K562 (cell line): Measurements from ENCODE around the gene GNPTAB. TPM values are rescaled to one million over a fixed set of nuclear protein-coding genes. Genes with fewer than 3 reads are reported as not detected.

ENCODE experiments used
- ESRRB ChIP-seq: fragments of 250-450 bp; sonication (Bioruptor Pico); IDR thresholded peaks from 2 replicates; pipeline ENCODE4 v1.5.0; 2020; ENCODE audit warnings: mild to moderate bottlenecking, moderate library complexity, borderline replicate concordance
- FOXK1 ChIP-seq: sonication (generic); formaldehyde crosslinking; IDR thresholded peaks from 2 replicates; pipeline ENCODE4 v1.8.0; 2022; ENCODE audit warnings: missing genetic modification reagents, mild to moderate bottlenecking, borderline replicate concordance
- KAT8 ChIP-seq: fragments of 450-650 bp; IDR thresholded peaks from 2 replicates; pipeline ENCODE4 v1.6.1; 2016; ENCODE audit warnings: low read depth, mild to moderate bottlenecking
- MEF2D ChIP-seq: conservative IDR thresholded peaks from 2 replicates; pipeline ENCODE4 v1.6.1; 2016; ENCODE audit warnings: low read depth, missing genetic modification characterization, missing compliant biosample characterization
- SP1 ChIP-seq: sonication (generic); formaldehyde crosslinking; IDR thresholded peaks from 2 replicates; pipeline ENCODE4 v1.8.1; 2022; ENCODE audit warnings: mild to moderate bottlenecking, missing genetic modification reagents
- polyA plus RNA-seq, 8 experiments: library from polyadenylated mRNA; depleted of rRNA in 4 of 8; stranded (reverse) in 5 of 8; unstranded in 3 of 8; fragments of >200 nt; fragmentation: Nextera tagmentation in 2 of 8; fragmentation: Illumina TruSeq in 1 of 8; extraction: Ambion mirVana in 2 of 8; extraction: Trizol in 1 of 8; gene quantifications; 2 replicates each; pipeline versions ENCODE4 v1.2.1 to v1.2.3, GENCODE V29; 2011 to 2014; ENCODE audit warnings: inconsistent platforms in 1 of 8, missing spikeins in 1 of 8
- total RNA-seq, 7 experiments: library from RNA; depleted of rRNA in 6 of 7; stranded (reverse); fragments of >200 nt in 6 of 7; fragmentation: Illumina TruSeq in 2 of 7; extraction: Trizol in 2 of 7; gene quantifications; 2 replicates each; pipeline versions ENCODE4 v1.2.1 to v1.2.3, GENCODE V29; 2011 to 2021; ENCODE audit warnings: low replicate concordance in 1 of 7
- TF ChIP-seq, protein P1 (sequence below): fragments of 250-450 bp; sonication (Bioruptor Pico); IDR thresholded peaks from 2 replicates; pipeline ENCODE4 v1.5.1; 2021; ENCODE audit warnings: mild to moderate bottlenecking
- TF ChIP-seq, protein P2 (sequence below): fragments of 450-650 bp; IDR thresholded peaks from 2 replicates; pipeline ENCODE4 v1.6.1; 2016; ENCODE audit warnings: mild to moderate bottlenecking, moderate library complexity
- TF ChIP-seq, protein P3 (sequence below), 2 experiments: fragments of 250-450 bp in 1 of 2; fragments of 450-650 bp in 1 of 2; sonication (Bioruptor Pico) in 1 of 2; IDR thresholded peaks; 2 replicates each; pipeline versions ENCODE4 v1.6.1 to v1.8.0; 2016 to 2021; ENCODE audit warnings: mild to moderate bottlenecking in 2 of 2, moderate library complexity in 2 of 2, missing compliant biosample characterization in 1 of 2, missing genetic modification characterization in 1 of 2

GNPTAB gene
- total and polyA plus RNA-seq, 9 of the 15 experiments (the other 6 are each of a cell fraction or from before 2014, with no cell fraction given): 5.9 to 23.2 (median 19.3) TPM

- TF ChIP-seq, protein P1, sequence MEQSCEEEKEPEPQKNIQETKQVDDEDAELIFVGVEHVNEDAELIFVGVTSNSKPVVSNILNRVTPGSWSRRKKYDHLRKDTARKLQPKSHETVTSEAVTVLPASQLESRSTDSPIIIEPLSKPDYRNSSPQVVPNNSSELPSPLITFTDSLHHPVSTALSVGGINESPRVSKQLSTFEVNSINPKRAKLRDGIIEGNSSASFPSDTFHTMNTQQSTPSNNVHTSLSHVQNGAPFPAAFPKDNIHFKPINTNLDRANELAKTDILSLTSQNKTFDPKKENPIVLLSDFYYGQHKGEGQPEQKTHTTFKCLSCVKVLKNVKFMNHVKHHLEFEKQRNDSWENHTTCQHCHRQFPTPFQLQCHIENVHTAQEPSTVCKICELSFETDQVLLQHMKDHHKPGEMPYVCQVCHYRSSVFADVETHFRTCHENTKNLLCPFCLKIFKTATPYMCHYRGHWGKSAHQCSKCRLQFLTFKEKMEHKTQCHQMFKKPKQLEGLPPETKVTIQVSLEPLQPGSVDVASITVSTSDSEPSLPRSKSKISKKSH (CRISPR knock-in tag): no peak
- TF ChIP-seq, protein P2, sequence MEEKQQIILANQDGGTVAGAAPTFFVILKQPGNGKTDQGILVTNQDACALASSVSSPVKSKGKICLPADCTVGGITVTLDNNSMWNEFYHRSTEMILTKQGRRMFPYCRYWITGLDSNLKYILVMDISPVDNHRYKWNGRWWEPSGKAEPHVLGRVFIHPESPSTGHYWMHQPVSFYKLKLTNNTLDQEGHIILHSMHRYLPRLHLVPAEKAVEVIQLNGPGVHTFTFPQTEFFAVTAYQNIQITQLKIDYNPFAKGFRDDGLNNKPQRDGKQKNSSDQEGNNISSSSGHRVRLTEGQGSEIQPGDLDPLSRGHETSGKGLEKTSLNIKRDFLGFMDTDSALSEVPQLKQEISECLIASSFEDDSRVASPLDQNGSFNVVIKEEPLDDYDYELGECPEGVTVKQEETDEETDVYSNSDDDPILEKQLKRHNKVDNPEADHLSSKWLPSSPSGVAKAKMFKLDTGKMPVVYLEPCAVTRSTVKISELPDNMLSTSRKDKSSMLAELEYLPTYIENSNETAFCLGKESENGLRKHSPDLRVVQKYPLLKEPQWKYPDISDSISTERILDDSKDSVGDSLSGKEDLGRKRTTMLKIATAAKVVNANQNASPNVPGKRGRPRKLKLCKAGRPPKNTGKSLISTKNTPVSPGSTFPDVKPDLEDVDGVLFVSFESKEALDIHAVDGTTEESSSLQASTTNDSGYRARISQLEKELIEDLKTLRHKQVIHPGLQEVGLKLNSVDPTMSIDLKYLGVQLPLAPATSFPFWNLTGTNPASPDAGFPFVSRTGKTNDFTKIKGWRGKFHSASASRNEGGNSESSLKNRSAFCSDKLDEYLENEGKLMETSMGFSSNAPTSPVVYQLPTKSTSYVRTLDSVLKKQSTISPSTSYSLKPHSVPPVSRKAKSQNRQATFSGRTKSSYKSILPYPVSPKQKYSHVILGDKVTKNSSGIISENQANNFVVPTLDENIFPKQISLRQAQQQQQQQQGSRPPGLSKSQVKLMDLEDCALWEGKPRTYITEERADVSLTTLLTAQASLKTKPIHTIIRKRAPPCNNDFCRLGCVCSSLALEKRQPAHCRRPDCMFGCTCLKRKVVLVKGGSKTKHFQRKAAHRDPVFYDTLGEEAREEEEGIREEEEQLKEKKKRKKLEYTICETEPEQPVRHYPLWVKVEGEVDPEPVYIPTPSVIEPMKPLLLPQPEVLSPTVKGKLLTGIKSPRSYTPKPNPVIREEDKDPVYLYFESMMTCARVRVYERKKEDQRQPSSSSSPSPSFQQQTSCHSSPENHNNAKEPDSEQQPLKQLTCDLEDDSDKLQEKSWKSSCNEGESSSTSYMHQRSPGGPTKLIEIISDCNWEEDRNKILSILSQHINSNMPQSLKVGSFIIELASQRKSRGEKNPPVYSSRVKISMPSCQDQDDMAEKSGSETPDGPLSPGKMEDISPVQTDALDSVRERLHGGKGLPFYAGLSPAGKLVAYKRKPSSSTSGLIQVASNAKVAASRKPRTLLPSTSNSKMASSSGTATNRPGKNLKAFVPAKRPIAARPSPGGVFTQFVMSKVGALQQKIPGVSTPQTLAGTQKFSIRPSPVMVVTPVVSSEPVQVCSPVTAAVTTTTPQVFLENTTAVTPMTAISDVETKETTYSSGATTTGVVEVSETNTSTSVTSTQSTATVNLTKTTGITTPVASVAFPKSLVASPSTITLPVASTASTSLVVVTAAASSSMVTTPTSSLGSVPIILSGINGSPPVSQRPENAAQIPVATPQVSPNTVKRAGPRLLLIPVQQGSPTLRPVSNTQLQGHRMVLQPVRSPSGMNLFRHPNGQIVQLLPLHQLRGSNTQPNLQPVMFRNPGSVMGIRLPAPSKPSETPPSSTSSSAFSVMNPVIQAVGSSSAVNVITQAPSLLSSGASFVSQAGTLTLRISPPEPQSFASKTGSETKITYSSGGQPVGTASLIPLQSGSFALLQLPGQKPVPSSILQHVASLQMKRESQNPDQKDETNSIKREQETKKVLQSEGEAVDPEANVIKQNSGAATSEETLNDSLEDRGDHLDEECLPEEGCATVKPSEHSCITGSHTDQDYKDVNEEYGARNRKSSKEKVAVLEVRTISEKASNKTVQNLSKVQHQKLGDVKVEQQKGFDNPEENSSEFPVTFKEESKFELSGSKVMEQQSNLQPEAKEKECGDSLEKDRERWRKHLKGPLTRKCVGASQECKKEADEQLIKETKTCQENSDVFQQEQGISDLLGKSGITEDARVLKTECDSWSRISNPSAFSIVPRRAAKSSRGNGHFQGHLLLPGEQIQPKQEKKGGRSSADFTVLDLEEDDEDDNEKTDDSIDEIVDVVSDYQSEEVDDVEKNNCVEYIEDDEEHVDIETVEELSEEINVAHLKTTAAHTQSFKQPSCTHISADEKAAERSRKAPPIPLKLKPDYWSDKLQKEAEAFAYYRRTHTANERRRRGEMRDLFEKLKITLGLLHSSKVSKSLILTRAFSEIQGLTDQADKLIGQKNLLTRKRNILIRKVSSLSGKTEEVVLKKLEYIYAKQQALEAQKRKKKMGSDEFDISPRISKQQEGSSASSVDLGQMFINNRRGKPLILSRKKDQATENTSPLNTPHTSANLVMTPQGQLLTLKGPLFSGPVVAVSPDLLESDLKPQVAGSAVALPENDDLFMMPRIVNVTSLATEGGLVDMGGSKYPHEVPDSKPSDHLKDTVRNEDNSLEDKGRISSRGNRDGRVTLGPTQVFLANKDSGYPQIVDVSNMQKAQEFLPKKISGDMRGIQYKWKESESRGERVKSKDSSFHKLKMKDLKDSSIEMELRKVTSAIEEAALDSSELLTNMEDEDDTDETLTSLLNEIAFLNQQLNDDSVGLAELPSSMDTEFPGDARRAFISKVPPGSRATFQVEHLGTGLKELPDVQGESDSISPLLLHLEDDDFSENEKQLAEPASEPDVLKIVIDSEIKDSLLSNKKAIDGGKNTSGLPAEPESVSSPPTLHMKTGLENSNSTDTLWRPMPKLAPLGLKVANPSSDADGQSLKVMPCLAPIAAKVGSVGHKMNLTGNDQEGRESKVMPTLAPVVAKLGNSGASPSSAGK: peak; percentile 64
- TF ChIP-seq ESRRB (CRISPR knock-in tag): no peak
- TF ChIP-seq FOXK1: no peak
- peak; percentile 61 for TF ChIP-seq SP1
- no peak for TF ChIP-seq KAT8
- TF ChIP-seq, protein P3, sequence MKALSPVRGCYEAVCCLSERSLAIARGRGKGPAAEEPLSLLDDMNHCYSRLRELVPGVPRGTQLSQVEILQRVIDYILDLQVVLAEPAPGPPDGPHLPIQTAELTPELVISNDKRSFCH (CRISPR knock-in tag; IDR thresholded peaks at IDR 0.05): no peak
- TF ChIP-seq, protein P3 (tag; IDR thresholded peaks at IDR 0.05): peak; percentile 61; the same call in 1 of the 2 replicates
- TF ChIP-seq MEF2D: 0 out of 2 replicates have a peak, but pooled peaks have one; percentile 48
These were observed 134.2 kb downstream of the GNPTAB start (continued) for GRCh38 chr12:101696251-101697196.
